AG08396 (cell line): Measurements from ENCODE around the gene SH3D21.

ENCODE experiments used
- DNase-seq: peaks from one replicate; pipeline ENCODE4 v3.0.0; 2012; ENCODE audit warnings: low spot score, mixed read lengths

The SH3D21 gene

GRCh38 chr1:36303650-36304360 lies 2.4 kb upstream of the SH3D21 start:
- DNase-seq = no peak

- DNase-seq = no peak
Measured at GRCh38 chr1:36304521-36304920, 1.6 kb upstream of the SH3D21 start.

GRCh38 chr1:36304970-36305914 lies 926 bp upstream of the SH3D21 start:
- DNase-seq = no peak

GRCh38 chr1:36305915-36306209 lies 306 bp upstream of the SH3D21 start:
- DNase-seq = no peak

GRCh38 chr1:36306902-36307456 lies 811 bp downstream of the SH3D21 start:
- DNase-seq = peak; percentile 97

- no peak for DNase-seq
Measured at GRCh38 chr1:36307601-36308330, 1.6 kb downstream of the SH3D21 start.

GRCh38 chr1:36309397-36309796 lies 3.2 kb downstream of the SH3D21 start:
- DNase-seq = no peak

- DNase-seq = no peak
Measured at GRCh38 chr1:36320291-36320761, 14.2 kb downstream of the SH3D21 start.

GRCh38 chr1:36320767-36321118 lies 14.6 kb downstream of the SH3D21 start:
- no peak for DNase-seq

- DNase-seq = peak; percentile 94
Measured at GRCh38 chr1:36321119-36321951, 15.2 kb downstream of the SH3D21 start.

GRCh38 chr1:36322041-36322785 lies 16.0 kb downstream of the SH3D21 start:
- no peak for DNase-seq

GRCh38 chr1:36322786-36323635 lies 16.8 kb downstream of the SH3D21 start:
- peak; percentile 72 for DNase-seq

GRCh38 chr1:36323636-36324352 lies 17.6 kb downstream of the SH3D21 start, which contains the start of gene EVA1B:
EVA1B (minus strand) TSS chr1:36323645; CDS start chr1:36323037, 608 bp downstream.
- DNase-seq = peak; percentile 88

GRCh38 chr1:36324353-36324703 lies 18.2 kb downstream of the SH3D21 start:
- DNase-seq = no peak

GRCh38 chr1:36326499-36326898 lies 20.3 kb downstream of the SH3D21 start:
- DNase-seq = no peak

GRCh38 chr1:36327421-36328087 lies 21.4 kb downstream of the SH3D21 start:
- DNase-seq = peak; percentile 71

GRCh38 chr1:36328088-36328480 lies 21.9 kb downstream of the SH3D21 start:
- DNase-seq = no peak

- DNase-seq = no peak
Measured at GRCh38 chr1:36328713-36329112, 22.5 kb downstream of the SH3D21 start.
